ENCODE results near the gene THRAP3.
A peak's percentile ranks its signal among the peaks of the same experiment; 100 is the strongest.
"Not testable (repeated sequence)": the region's sequence is repeated elsewhere in the genome, so short reads cannot be mapped to it uniquely, and the experiment has no call there.

The THRAP3 gene

GRCh38 chr1:36223996-36224536 lies at the start of gene THRAP3:
TSS of gene THRAP3 (plus strand) at chr1:36224443. CDS start at chr1:36282564, 58,121 bp downstream.
- intact Hi-C loops (cut with micrococcal nuclease): loop anchor here (1.0 to 5.0 kb wide), 3 partner anchors 21 to 75 kb away; partner anchors contain the start of gene TRAPPC3
- H3K27me3 Mint-ChIP-seq: no peaks in the 10 kb centered on the region
- peaks cover 50% of the 10 kb centered on the region for H3K36me3 Mint-ChIP-seq (ENCODE audit: low read depth)
- peaks cover 34% of the 10 kb centered on the region for H3K4me1 Mint-ChIP-seq (ENCODE audit: low read depth)
- H3K4me3 Mint-ChIP-seq: peak within 1 kb of the TSS; percentile 98
- no peaks in the 10 kb centered on the region for H3K9me3 Mint-ChIP-seq
- H3K27ac Mint-ChIP-seq: peak within 1 kb of the TSS; percentile 99

- Mint-ChIP-seq H3K9me3 (no peaks in the 10 kb centered on the region), H3K36me3 (ENCODE audit: low read depth) (peaks cover 100% of the 10 kb centered on the region), H3K27ac (no peak overlapping the region), H3K27me3 (no peaks in the 10 kb centered on the region), H3K4me3 (no peak overlapping the region), H3K4me1 (ENCODE audit: low read depth) (peaks cover 16% of the 10 kb centered on the region)
- intact Hi-C loops (cut with micrococcal nuclease): no loop called here
Measured at GRCh38 chr1:36174713-36175112, 49.5 kb upstream of the THRAP3 start.

- peaks cover 100% of the 10 kb centered on the region for H3K36me3 Mint-ChIP-seq (ENCODE audit: low read depth)
Measured at GRCh38 chr1:36175137-36176095, 48.8 kb upstream of the THRAP3 start.

GRCh38 chr1:36176106-36176949 lies 47.9 kb upstream of the THRAP3 start:
- Mint-ChIP-seq H3K27me3 (no peaks in the 10 kb centered on the region), H3K9me3 (no peaks in the 10 kb centered on the region), H3K27ac (no peak overlapping the region), H3K4me1 (ENCODE audit: low read depth) (peaks cover 21% of the 10 kb centered on the region), H3K36me3 (ENCODE audit: low read depth) (peaks cover 100% of the 10 kb centered on the region), H3K4me3 (no peak overlapping the region)
- intact Hi-C loops (cut with micrococcal nuclease): no loop called here

More at GRCh38 chr1:36175137-36176095, 48.8 kb upstream of the THRAP3 start:
- Mint-ChIP-seq H3K9me3 (no peaks in the 10 kb centered on the region), H3K4me1 (ENCODE audit: low read depth) (peaks cover 21% of the 10 kb centered on the region), H3K27me3 (no peaks in the 10 kb centered on the region), H3K27ac (no peak overlapping the region), H3K4me3 (no peak overlapping the region)
- intact Hi-C loops (cut with micrococcal nuclease): no loop called here

GRCh38 chr1:36177589-36178431 lies 46.4 kb upstream of the THRAP3 start:
- Mint-ChIP-seq H3K27me3 (no peaks in the 10 kb centered on the region), H3K4me3 (no peak overlapping the region), H3K4me1 (ENCODE audit: low read depth) (peaks cover 21% of the 10 kb centered on the region), H3K27ac (no peak overlapping the region), H3K9me3 (no peaks in the 10 kb centered on the region), H3K36me3 (ENCODE audit: low read depth) (peaks cover 100% of the 10 kb centered on the region)
- intact Hi-C loops (cut with micrococcal nuclease): no loop called here

GRCh38 chr1:36178471-36179219 lies 45.6 kb upstream of the THRAP3 start:
- H3K27me3 Mint-ChIP-seq: no peaks in the 10 kb centered on the region
- H3K4me3 Mint-ChIP-seq: no peak overlapping the region
- intact Hi-C loops (cut with micrococcal nuclease): no loop called here
- H3K27ac Mint-ChIP-seq: no peak overlapping the region
- H3K36me3 Mint-ChIP-seq (ENCODE audit: low read depth): peaks cover 97% of the 10 kb centered on the region
- H3K9me3 Mint-ChIP-seq: no peaks in the 10 kb centered on the region
- peaks cover 21% of the 10 kb centered on the region for H3K4me1 Mint-ChIP-seq (ENCODE audit: low read depth)

GRCh38 chr1:36179220-36179600 lies 45.0 kb upstream of the THRAP3 start:
- Mint-ChIP-seq H3K9me3 (no peaks in the 10 kb centered on the region), H3K4me1 (ENCODE audit: low read depth) (peaks cover 21% of the 10 kb centered on the region)

GRCh38 chr1:36182734-36183133 lies 41.5 kb upstream of the THRAP3 start:
- intact Hi-C loops (cut with micrococcal nuclease): no loop called here
- H3K36me3 Mint-ChIP-seq (ENCODE audit: low read depth): peaks cover 56% of the 10 kb centered on the region
- H3K27ac Mint-ChIP-seq: peak overlapping the region; percentile 51
- no peaks in the 10 kb centered on the region for H3K9me3 Mint-ChIP-seq
- no peaks in the 10 kb centered on the region for H3K27me3 Mint-ChIP-seq
- H3K4me1 Mint-ChIP-seq (ENCODE audit: low read depth): peaks cover 15% of the 10 kb centered on the region
- H3K4me3 Mint-ChIP-seq: no peak overlapping the region

More at GRCh38 chr1:36179220-36179600, 45.0 kb upstream of the THRAP3 start:
- H3K4me3 Mint-ChIP-seq: no peak overlapping the region
- peaks cover 91% of the 10 kb centered on the region for H3K36me3 Mint-ChIP-seq (ENCODE audit: low read depth)
- no peaks in the 10 kb centered on the region for H3K27me3 Mint-ChIP-seq
- H3K27ac Mint-ChIP-seq: no peak overlapping the region
- intact Hi-C loops (cut with micrococcal nuclease): no loop called here

GRCh38 chr1:36183309-36183856 lies 40.9 kb upstream of the THRAP3 start:
- Mint-ChIP-seq H3K27me3 (no peaks in the 10 kb centered on the region), H3K4me1 (ENCODE audit: low read depth) (peaks cover 21% of the 10 kb centered on the region), H3K9me3 (no peaks in the 10 kb centered on the region), H3K4me3 (no peak overlapping the region), H3K27ac (peak overlapping the region; percentile 51), H3K36me3 (ENCODE audit: low read depth) (peaks cover 49% of the 10 kb centered on the region)
- intact Hi-C loops (cut with micrococcal nuclease): no loop called here

- Mint-ChIP-seq H3K27ac (peak overlapping the region; percentile 83), H3K4me1 (ENCODE audit: low read depth) (peaks cover 17% of the 10 kb centered on the region), H3K36me3 (ENCODE audit: low read depth) (peaks cover 3% of the 10 kb centered on the region), H3K27me3 (no peaks in the 10 kb centered on the region), H3K4me3 (no peak overlapping the region), H3K9me3 (no peaks in the 10 kb centered on the region)
- intact Hi-C loops (cut with micrococcal nuclease): loop anchor here (1.0 to 5.0 kb wide), 4 partner anchors 34 to 97 kb away; partner anchors contain the start of genes THRAP3 and TRAPPC3
Measured at GRCh38 chr1:36187800-36188593, 36.2 kb upstream of the THRAP3 start.

GRCh38 chr1:36196805-36197204 lies 27.4 kb upstream of the THRAP3 start:
- H3K27me3 Mint-ChIP-seq; intact Hi-C loops (cut with micrococcal nuclease); H3K36me3 Mint-ChIP-seq (ENCODE audit: low read depth); H3K4me1 Mint-ChIP-seq (ENCODE audit: low read depth); H3K4me3 Mint-ChIP-seq; H3K27ac Mint-ChIP-seq; H3K9me3 Mint-ChIP-seq: not testable (repeated sequence)

GRCh38 chr1:36198641-36199040 lies 25.6 kb upstream of the THRAP3 start:
- no peak overlapping the region for H3K4me3 Mint-ChIP-seq
- H3K36me3 Mint-ChIP-seq (ENCODE audit: low read depth): no peaks in the 10 kb centered on the region
- intact Hi-C loops (cut with micrococcal nuclease): no loop called here
- no peaks in the 10 kb centered on the region for H3K27me3 Mint-ChIP-seq
- no peak overlapping the region for H3K27ac Mint-ChIP-seq
- peaks cover 7% of the 10 kb centered on the region for H3K4me1 Mint-ChIP-seq (ENCODE audit: low read depth)
- no peaks in the 10 kb centered on the region for H3K9me3 Mint-ChIP-seq

Measured in dendritic cell treated with granulocyte-macrophage colony-stimulating factor and Interleukin-4, amounts not matched to agents 40 ng/mL and 50 ng/mL, for 4 days (primary cell).